ENCODE data around the gene C2CD4D.

C2CD4D gene

DNA sequence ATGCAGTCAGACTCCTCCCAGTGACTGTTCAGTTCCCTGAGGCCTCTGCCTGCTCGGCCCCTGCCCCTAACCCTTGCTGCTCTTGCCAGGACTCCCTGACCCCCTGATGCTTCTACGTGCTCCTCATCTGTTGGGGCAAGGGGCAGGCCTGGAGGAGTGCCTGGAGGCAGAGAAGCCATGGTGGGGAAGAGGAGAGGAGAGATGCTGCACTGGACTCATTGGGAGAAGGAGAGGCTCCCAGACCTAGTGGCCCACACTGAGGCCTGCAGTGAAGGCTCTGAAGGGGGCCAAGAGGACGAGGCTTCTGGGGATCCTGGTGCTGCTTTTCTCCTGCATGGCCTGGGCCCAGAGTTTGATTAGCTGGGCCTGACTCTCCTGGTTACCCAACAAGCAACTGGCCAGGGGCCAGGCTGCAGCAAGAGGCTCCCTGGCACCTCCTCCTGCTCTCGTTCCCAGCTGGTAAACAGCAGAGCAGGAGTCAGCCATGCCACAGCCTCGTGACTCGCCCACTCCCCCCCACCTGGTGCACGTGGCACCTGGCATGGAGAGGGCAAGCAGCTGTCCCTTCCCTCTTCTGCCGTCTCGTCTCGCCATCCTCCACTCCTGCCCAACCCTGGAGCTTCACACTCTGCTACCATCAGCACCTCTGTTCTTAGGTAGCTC lies 7.2 kb downstream of the C2CD4D start:
- TF ChIP-seq, protein P1, sequence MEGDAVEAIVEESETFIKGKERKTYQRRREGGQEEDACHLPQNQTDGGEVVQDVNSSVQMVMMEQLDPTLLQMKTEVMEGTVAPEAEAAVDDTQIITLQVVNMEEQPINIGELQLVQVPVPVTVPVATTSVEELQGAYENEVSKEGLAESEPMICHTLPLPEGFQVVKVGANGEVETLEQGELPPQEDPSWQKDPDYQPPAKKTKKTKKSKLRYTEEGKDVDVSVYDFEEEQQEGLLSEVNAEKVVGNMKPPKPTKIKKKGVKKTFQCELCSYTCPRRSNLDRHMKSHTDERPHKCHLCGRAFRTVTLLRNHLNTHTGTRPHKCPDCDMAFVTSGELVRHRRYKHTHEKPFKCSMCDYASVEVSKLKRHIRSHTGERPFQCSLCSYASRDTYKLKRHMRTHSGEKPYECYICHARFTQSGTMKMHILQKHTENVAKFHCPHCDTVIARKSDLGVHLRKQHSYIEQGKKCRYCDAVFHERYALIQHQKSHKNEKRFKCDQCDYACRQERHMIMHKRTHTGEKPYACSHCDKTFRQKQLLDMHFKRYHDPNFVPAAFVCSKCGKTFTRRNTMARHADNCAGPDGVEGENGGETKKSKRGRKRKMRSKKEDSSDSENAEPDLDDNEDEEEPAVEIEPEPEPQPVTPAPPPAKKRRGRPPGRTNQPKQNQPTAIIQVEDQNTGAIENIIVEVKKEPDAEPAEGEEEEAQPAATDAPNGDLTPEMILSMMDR (IDR thresholded peaks at IDR 0.05; ENCODE audit: borderline replicate concordance, insufficient read depth, low read depth, low read length) = no peak
- H3K4me3 ChIP-seq (ENCODE audit: low read depth, low read length) = no peak overlapping the region

DNA sequence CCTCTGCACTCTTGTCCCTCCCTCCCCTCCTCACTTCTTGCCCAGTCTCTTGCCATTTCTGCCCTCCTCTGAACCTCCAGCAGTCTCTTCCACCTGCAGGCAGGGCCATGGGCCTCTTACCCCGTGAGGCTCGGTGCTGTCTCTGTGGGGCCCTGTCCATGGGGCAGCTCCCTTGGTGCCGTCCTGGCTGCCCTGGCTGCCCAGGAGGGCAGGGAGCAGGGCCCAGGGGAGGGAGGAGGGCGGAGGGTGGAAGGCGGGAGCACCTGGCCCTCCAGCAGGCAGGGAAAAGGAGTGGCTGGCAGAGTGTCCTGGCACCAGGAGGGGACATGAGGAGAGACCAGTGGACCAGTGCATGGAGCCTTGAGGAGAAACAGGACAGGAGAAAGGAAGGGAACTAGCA lies 8.0 kb downstream of the C2CD4D start, which contains the start of gene RORC:
Gene RORC, minus strand, starts transcription at position 198 of the 400 bp plus-strand sequence. Its CDS starts 38 bp downstream, at position 160.
- no peak within 1 kb of the TSS for H3K4me3 ChIP-seq (ENCODE audit: low read depth, low read length)
- TF ChIP-seq, protein P1 (IDR thresholded peaks at IDR 0.05; ENCODE audit: borderline replicate concordance, insufficient read depth, low read depth, low read length) = no peak

DNA sequence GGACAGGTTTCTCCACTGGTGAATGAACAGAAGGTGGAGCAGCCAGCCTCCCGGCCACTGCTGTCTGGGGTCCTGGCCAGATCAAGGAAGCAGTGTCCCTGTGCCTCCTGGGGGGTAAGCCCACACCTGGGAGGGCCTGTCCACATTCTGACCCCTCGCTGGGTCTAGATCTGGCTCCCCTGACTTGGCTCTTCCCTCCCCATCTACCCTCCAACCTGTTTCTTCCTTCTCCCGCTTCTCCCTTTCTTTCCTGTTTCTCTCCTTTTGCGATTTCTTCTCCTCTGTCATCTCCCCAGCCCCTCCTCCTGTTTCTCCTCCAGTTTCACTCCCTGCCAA lies 8.4 kb downstream of the C2CD4D start:
- no peak overlapping the region for H3K4me3 ChIP-seq (ENCODE audit: low read depth, low read length)
- TF ChIP-seq, protein P1 (IDR thresholded peaks at IDR 0.05; ENCODE audit: borderline replicate concordance, insufficient read depth, low read depth, low read length) = no peak

DNA sequence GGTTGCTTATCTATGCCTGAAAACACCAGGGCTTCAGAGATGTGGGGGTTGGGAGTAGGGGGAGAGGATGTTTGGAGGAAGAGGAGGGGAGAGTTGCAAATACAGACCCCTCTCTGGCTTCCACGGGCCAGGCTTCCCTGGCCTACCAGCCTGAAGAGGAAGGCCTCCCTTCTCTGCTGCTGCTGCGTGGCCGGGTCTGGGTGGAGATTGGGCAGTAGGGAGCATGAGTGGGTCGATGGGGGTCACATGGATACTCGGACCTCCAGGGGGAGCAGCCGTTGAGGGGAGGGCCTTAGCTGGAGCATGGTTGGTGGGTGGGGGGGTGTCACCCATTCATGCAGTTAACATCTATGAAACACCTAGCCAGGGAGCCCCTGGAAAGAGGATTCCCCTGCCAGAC lies 9.6 kb downstream of the C2CD4D start:
- TF ChIP-seq, protein P1 (IDR thresholded peaks at IDR 0.05; ENCODE audit: borderline replicate concordance, insufficient read depth, low read depth, low read length) = no peak
- no peak overlapping the region for H3K4me3 ChIP-seq (ENCODE audit: low read depth, low read length)

DNA sequence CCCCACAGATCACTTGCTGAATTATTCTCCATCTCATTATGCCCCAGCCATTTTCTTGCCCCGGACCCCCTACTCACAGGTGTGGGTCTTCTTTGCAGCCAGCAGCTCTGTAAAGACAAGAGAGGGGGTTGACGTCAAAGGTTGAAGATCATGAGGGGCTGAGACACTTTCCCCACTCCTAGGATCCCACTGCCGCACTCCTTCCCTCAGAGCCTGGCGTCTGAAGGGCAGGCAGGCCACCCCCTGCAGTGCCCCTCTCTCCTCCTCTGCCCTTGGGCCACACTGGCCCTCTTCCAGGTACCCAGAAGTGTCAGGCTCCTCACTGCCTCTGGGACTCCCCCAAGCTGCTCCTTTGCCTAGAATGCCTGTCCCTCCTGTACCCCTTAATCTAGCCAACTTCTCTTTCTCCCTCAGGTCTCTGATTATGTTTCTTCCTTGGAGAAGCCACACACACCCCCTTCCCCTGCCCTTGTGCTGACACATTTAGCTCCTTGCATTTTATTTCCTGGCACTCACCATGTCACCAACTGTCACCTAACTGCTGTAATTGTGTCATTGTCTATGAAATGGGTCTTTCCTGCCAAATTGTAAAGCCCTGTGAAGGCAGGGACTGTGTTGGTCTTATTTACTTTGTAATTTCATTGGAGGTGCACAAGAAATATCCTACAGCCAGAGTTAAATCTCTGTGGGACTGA lies 10.1 kb downstream of the C2CD4D start:
- TF ChIP-seq, protein P1 (IDR thresholded peaks at IDR 0.05; ENCODE audit: borderline replicate concordance, insufficient read depth, low read depth, low read length) = no peak
- no peak overlapping the region for H3K4me3 ChIP-seq (ENCODE audit: low read depth, low read length)

DNA sequence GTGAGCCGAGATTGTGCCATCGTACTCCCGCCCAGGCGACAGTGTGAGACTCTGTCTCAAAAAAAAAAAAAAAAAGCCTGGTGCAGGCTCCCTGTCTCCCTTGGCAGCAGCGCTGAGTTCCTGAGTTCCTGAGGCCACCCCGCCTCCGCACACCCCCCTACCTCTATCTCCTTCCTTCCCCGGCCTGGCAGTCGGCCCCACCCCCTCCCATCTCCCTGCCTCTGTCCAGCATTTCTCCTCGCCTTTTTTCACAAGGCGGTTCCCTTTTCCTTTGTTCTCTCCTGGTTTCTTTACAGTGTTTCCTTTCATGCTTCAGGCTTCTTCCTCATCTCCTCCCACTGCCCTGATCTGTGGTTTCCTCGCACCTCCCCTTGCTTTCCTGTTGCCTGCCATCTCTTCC lies 10.7 kb downstream of the C2CD4D start:
- no peak overlapping the region for H3K4me3 ChIP-seq (ENCODE audit: low read depth, low read length)
- TF ChIP-seq, protein P1 (IDR thresholded peaks at IDR 0.05; ENCODE audit: borderline replicate concordance, insufficient read depth, low read depth, low read length) = no peak

DNA sequence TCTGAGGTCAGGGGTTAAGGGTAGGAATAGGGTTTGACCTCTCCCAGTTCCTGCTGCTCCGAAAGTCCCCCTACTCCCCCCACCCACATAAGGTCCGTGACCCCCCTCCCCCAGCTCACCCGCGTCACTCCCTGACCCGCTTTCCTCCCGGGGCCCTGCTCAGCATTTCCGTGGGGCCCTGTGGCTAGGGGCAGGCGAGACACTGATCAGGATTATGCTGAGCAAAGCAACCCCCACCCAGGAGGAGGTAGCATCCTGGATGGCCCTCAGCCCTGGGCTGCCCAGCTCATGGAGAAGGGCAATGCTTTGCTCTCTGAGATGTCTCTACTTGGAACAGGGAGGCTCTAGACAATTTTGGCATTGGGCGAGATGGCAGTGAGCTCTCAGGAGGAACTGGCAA lies 11.8 kb downstream of the C2CD4D start:
- no peak overlapping the region for H3K4me3 ChIP-seq (ENCODE audit: low read depth, low read length)
- TF ChIP-seq, protein P1 (IDR thresholded peaks at IDR 0.05; ENCODE audit: borderline replicate concordance, insufficient read depth, low read depth, low read length) = no peak
